ENCODE results near the gene CLDN1.

GRCh38 chr3:190337301-190337700, 15.1 kb upstream of the CLDN1 start:
- TF ChIP-seq, protein P1, sequence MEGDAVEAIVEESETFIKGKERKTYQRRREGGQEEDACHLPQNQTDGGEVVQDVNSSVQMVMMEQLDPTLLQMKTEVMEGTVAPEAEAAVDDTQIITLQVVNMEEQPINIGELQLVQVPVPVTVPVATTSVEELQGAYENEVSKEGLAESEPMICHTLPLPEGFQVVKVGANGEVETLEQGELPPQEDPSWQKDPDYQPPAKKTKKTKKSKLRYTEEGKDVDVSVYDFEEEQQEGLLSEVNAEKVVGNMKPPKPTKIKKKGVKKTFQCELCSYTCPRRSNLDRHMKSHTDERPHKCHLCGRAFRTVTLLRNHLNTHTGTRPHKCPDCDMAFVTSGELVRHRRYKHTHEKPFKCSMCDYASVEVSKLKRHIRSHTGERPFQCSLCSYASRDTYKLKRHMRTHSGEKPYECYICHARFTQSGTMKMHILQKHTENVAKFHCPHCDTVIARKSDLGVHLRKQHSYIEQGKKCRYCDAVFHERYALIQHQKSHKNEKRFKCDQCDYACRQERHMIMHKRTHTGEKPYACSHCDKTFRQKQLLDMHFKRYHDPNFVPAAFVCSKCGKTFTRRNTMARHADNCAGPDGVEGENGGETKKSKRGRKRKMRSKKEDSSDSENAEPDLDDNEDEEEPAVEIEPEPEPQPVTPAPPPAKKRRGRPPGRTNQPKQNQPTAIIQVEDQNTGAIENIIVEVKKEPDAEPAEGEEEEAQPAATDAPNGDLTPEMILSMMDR (IDR thresholded peaks at IDR 0.05) = no peak
- TF ChIP-seq POLR2A (IDR thresholded peaks at IDR 0.05) = no peak
- no peak for TF ChIP-seq POLR2AphosphoS5 (IDR thresholded peaks at IDR 0.05)
